Esophagus muscularis mucosa (tissue), 4 donors: ENCODE data around the gene DNAJA4. TPM values are rescaled to one million over a fixed set of nuclear protein-coding genes. Genes with fewer than 3 reads are reported as not detected.

ENCODE experiments used
- DNase-seq: peaks from one replicate; pipeline ENCODE4 v3.0.0-alpha.2; 2017; ENCODE audit errors: extremely low spot score
- H3K27ac ChIP-seq, 4 donors: fragments of 200-600 bp; sonication (generic); replicated peaks in 1 of 4; 1 replicate in 3 of 4; 2 replicates in 1 of 4; pipeline ENCODE4 v1.5.1; 2016 to 2019; ENCODE audit warnings: mild to moderate bottlenecking in 1 of 4
- H3K27me3 ChIP-seq, 4 donors: fragments of 200-600 bp; sonication (generic); one replicate each; pipeline versions ENCODE4 v1.5.1 to v1.6.0; 2016 to 2019
- H3K36me3 ChIP-seq, 4 donors: fragments of 200-600 bp; sonication (generic); one replicate each; pipeline ENCODE4 v1.5.1; 2016 to 2019
- H3K4me1 ChIP-seq, 4 donors: fragments of 200-600 bp; sonication (generic); one replicate each; pipeline ENCODE4 v1.5.1; 2016 to 2019
- H3K4me3 ChIP-seq, 4 donors: fragments of 200-600 bp; sonication (generic); 1 replicate in 2 of 4; 2 replicates in 2 of 4; pipeline ENCODE4 v1.5.1; 2016 to 2019; ENCODE audit warnings: mild to moderate bottlenecking in 4 of 4, moderate library complexity in 1 of 4
- H3K9me3 ChIP-seq, 4 donors: fragments of 200-600 bp; sonication (generic); 1 replicate in 3 of 4; 2 replicates in 1 of 4; pipeline ENCODE4 v1.5.1; 2016 to 2019
- EP300 ChIP-seq: sonication (generic); formaldehyde crosslinking; IDR thresholded peaks from one replicate; pipeline ENCODE4 v1.6.1; 2017; ENCODE audit warnings: antibody characterized with exemption
- POLR2A ChIP-seq: fragments of 450-650 bp; IDR thresholded peaks from one replicate; pipeline ENCODE4 v1.6.1; 2017; ENCODE audit warnings: antibody characterized with exemption, moderate library complexity, mild to moderate bottlenecking, low read depth
- POLR2AphosphoS5 ChIP-seq, 2 donors: sonication (generic); formaldehyde crosslinking; IDR thresholded peaks; one replicate each; pipeline ENCODE4 v1.6.1; 2017; ENCODE audit warnings: antibody characterized with exemption in 2 of 2
- whole genome bisulfite sequencing: methylation state at CpG from one replicate; pipeline ENCODE4 v1.1.5; 2018; 5-methylcytosine and 5-hydroxymethylcytosine counted together
- intact Hi-C: fragments of 100-400 bp; cut with DNase I; formaldehyde crosslinking; loops from one replicate; pipeline ENCODE4 v1.15.1; 2023
- total RNA-seq, 4 donors: library from RNA; depleted of rRNA; stranded (reverse); fragments of >200 nt; gene quantifications; one replicate each; pipeline versions ENCODE4 v1.1.0 to v1.2.1, GENCODE V29; 2016
- TF ChIP-seq, protein P1 (sequence below), 3 experiments: fragments of 200-600 bp in 2 of 3; fragments of 450-650 bp in 1 of 3; sonication (generic) in 2 of 3; IDR thresholded peaks; one replicate each; pipeline ENCODE4 v1.5.1; 2017 to 2019; ENCODE audit warnings: antibody characterized with exemption in 3 of 3, mild to moderate bottlenecking in 2 of 3, moderate library complexity in 1 of 3

The DNAJA4 gene
- total RNA-seq, 4 donors from 2014 or later, result 11.8 to 23.5 (median 15.8) TPM

DNA sequence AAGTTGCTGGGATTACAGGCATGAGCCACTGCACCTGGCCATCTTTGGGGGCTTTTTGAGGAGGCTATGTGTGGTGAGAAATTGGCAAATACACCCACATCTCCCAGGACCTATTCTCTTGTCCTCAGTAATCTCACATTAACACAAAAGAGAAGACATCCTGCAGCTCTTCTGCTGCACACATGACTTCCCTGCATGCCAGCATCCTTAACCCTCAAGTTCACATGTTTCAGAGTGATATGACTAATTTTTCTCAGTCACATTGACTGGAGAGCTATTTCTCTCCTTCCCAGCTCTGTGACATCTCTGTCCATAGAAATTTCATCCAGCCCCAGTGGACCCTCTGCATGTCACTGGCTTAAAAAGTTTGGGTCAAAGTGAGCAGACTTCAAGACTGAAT is 37.0 kb downstream of the DNAJA4 start:
- TF ChIP-seq POLR2AphosphoS5 (IDR thresholded peaks at IDR 0.05) (no peak), POLR2A (no peak), EP300 (no peak)
- TF ChIP-seq, protein P1, sequence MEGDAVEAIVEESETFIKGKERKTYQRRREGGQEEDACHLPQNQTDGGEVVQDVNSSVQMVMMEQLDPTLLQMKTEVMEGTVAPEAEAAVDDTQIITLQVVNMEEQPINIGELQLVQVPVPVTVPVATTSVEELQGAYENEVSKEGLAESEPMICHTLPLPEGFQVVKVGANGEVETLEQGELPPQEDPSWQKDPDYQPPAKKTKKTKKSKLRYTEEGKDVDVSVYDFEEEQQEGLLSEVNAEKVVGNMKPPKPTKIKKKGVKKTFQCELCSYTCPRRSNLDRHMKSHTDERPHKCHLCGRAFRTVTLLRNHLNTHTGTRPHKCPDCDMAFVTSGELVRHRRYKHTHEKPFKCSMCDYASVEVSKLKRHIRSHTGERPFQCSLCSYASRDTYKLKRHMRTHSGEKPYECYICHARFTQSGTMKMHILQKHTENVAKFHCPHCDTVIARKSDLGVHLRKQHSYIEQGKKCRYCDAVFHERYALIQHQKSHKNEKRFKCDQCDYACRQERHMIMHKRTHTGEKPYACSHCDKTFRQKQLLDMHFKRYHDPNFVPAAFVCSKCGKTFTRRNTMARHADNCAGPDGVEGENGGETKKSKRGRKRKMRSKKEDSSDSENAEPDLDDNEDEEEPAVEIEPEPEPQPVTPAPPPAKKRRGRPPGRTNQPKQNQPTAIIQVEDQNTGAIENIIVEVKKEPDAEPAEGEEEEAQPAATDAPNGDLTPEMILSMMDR (IDR thresholded peaks at IDR 0.05), result no peak

DNA sequence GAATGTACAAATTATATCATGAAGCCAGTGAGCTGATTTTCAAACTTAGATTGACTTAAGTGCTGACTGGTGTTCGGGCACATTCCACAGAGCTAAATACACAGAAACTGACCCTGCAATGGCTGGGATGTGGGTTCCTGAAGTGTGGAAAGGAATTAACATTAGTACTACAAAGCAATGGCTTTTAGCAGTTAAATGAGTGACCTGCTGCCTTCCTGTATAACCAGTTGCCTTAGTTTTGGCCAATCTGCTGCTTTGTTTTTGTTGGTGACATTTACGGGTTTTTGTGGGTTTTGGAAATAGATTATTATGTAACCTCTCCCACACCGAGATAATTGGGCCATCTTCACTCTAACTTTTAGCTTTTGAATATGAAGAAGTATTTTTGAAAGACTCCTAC is 37.5 kb downstream of the DNAJA4 start:
- Histone ChIP-seq H3K4me3 (no peak overlapping the region), H3K9me3 (no peaks in the 10 kb centered on the region), H3K27me3 (peaks cover 0 to 31% (median 7%) of the 10 kb centered on the region in 4 donors), H3K27ac (no peak overlapping the region), H3K36me3 (no peaks in the 10 kb centered on the region), H3K4me1 (peaks cover 15 to 24% (median 20%) of the 10 kb centered on the region in 4 donors)
- TF ChIP-seq, protein P1 (IDR thresholded peaks at IDR 0.05), result no peak
- no peak for TF ChIP-seq POLR2A
- no peak for TF ChIP-seq POLR2AphosphoS5 (IDR thresholded peaks at IDR 0.05)
- no peak for TF ChIP-seq EP300
- WGBS, result 53% methylated on average over 3 of the region's 3 CpGs
- intact Hi-C loops, result no loop called here
- no peak for DNase-seq

More for the DNA sequence above, 37.0 kb downstream of the DNAJA4 start:
- no peak overlapping the region for H3K27ac ChIP-seq
- H3K4me3 ChIP-seq, result no peak overlapping the region
- H3K4me1 ChIP-seq, result peaks cover 15 to 25% (median 20%) of the 10 kb centered on the region in 4 donors
- no peaks in the 10 kb centered on the region for H3K36me3 ChIP-seq
- intact Hi-C loops, result no loop called here
- H3K9me3 ChIP-seq, result no peaks in the 10 kb centered on the region
- DNase-seq, result no peak
- H3K27me3 ChIP-seq, result peaks cover 0 to 27% (median 7%) of the 10 kb centered on the region in 4 donors

DNA sequence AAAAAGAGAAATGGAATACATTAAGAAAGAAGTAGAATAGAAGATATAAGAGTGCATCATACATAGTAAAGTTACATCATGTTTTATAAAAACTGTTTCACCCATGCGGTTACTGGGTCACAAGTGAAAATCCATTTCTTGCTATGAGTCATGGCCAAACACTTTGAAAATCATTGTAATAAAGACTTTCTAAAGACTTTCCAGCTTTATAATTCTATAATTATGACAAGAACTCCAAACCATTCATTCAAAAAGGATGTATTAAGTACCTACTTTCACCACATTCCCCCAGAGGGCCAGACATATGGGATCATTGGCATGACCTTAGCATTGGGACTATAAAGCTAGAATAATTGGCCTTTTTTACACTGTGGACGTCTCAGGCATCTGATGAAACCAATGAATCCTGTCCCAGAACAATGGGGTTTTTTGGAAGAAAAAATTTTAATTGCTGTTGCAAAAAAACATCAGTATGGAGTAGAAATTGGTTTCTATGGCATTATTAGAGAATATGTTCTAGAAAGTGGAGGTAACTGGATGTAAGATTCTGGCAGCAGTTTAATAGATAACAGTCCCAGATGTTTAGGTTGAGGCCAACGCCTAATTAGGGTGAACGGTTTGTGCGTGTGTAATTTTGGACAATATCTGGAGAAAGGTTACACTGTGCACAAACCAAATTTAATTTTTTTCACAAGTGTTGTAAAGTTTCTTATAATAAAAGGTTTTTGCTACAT is 38.4 kb downstream of the DNAJA4 start:
- H3K27me3 ChIP-seq, result peaks cover 0 to 39% (median 7%) of the 10 kb centered on the region in 4 donors
- intact Hi-C loops, result no loop called here
- DNase-seq, result no peak
- H3K27ac ChIP-seq, result no peak overlapping the region
- TF ChIP-seq, protein P1 (IDR thresholded peaks at IDR 0.05), result no peak
- H3K4me1 ChIP-seq, result peaks cover 12 to 20% (median 15%) of the 10 kb centered on the region in 4 donors
- H3K36me3 ChIP-seq, result no peaks in the 10 kb centered on the region
- H3K4me3 ChIP-seq, result no peak overlapping the region
- no peaks in the 10 kb centered on the region for H3K9me3 ChIP-seq
- 69% methylated on average over 5 of the region's 5 CpGs for WGBS

GRCh38 chr15:78304216-78305066 is 40.1 kb downstream of the DNAJA4 start:
- intact Hi-C loops, result no loop called here
- no peak overlapping the region for H3K27ac ChIP-seq
- no peaks in the 10 kb centered on the region for H3K36me3 ChIP-seq
- peaks cover 0 to 56% (median 7%) of the 10 kb centered on the region in 4 donors for H3K27me3 ChIP-seq
- no peak for TF ChIP-seq EP300
- TF ChIP-seq POLR2AphosphoS5 (IDR thresholded peaks at IDR 0.05), result no peak
- no peak for TF ChIP-seq POLR2A
- TF ChIP-seq, protein P1 (IDR thresholded peaks at IDR 0.05), result no peak
- H3K9me3 ChIP-seq, result no peaks in the 10 kb centered on the region
- DNase-seq, result no peak
- WGBS, result 89% methylated on average over 9 of the region's 9 CpGs
- H3K4me3 ChIP-seq, result no peak overlapping the region
- H3K4me1 ChIP-seq, result peaks cover 0 to 5% (median 0%) of the 10 kb centered on the region in 4 donors
